Mucosa of stomach (tissue), 1 donor: ENCODE measurements around the gene GFRA4.
A peak's percentile ranks its signal among the peaks of the same experiment; 100 is the strongest.

Source experiments
- H3K27me3 ChIP-seq: one replicate; pipeline ENCODE4 v1.7.0; 2013; ENCODE audit warnings: mild to moderate bottlenecking, low read length; ENCODE audit not compliant: control insufficient read depth, insufficient read depth
- H3K36me3 ChIP-seq: one replicate; pipeline ENCODE4 v1.7.0; 2013; ENCODE audit warnings: low read length; ENCODE audit not compliant: control insufficient read depth, insufficient read depth
- H3K4me1 ChIP-seq: one replicate; pipeline ENCODE4 v1.7.0; 2013; ENCODE audit warnings: mild to moderate bottlenecking, low read length; ENCODE audit not compliant: control insufficient read depth, insufficient read depth
- H3K4me3 ChIP-seq: one replicate; pipeline ENCODE4 v1.7.0; 2013; ENCODE audit warnings: low read length
- H3K9ac ChIP-seq: one replicate; pipeline ENCODE4 v1.7.0; 2013; ENCODE audit warnings: mild to moderate bottlenecking, low read length, moderate library complexity
- H3K9me3 ChIP-seq: one replicate; pipeline ENCODE4 v1.7.0; 2013; ENCODE audit warnings: mild to moderate bottlenecking, low read length, moderate library complexity; ENCODE audit not compliant: control insufficient read depth
- donor health status: Pancreatic carcinoma.

GFRA4 gene

GRCh38 chr20:3691306-3691705, 28.1 kb upstream of the GFRA4 start:
- no peaks in the 10 kb centered on the region for H3K36me3 ChIP-seq
- H3K4me3 ChIP-seq: no peak overlapping the region
- no peaks in the 10 kb centered on the region for H3K27me3 ChIP-seq

DNA sequence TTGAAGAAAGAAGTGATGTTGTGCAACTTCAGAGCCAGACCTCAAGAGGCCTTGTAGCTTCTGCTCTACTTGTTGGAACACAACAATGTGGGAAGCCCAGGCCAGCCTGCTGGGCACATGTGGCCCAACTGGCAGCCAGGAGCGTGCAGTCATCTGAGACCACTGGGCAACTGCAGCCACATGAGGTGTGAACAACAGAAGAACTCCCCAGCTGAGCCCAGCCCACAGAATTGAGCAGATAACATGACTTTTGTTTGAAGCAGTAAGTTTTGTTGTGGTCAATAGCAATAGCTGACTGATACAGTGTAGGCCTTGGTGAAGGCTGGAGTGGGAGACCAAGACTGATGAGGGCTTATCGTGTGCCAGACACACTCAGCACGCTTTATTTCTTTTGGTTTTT, 27.2 kb upstream of the GFRA4 start:
- Histone ChIP-seq H3K9me3 (no peaks in the 10 kb centered on the region), H3K27me3 (no peaks in the 10 kb centered on the region), H3K9ac (no peak overlapping the region), H3K4me3 (no peak overlapping the region), H3K4me1 (peaks cover 5% of the 10 kb centered on the region), H3K36me3 (no peaks in the 10 kb centered on the region)

More at GRCh38 chr20:3691306-3691705, 28.1 kb upstream of the GFRA4 start:
- H3K9ac ChIP-seq: no peak overlapping the region
- H3K9me3 ChIP-seq: no peaks in the 10 kb centered on the region
- peaks cover 5% of the 10 kb centered on the region for H3K4me1 ChIP-seq

GRCh38 chr20:3689978-3690377, 26.8 kb upstream of the GFRA4 start:
- Histone ChIP-seq H3K9me3 (no peaks in the 10 kb centered on the region), H3K36me3 (no peaks in the 10 kb centered on the region), H3K27me3 (no peaks in the 10 kb centered on the region), H3K4me3 (no peak overlapping the region), H3K9ac (no peak overlapping the region), H3K4me1 (peaks cover 5% of the 10 kb centered on the region)

DNA sequence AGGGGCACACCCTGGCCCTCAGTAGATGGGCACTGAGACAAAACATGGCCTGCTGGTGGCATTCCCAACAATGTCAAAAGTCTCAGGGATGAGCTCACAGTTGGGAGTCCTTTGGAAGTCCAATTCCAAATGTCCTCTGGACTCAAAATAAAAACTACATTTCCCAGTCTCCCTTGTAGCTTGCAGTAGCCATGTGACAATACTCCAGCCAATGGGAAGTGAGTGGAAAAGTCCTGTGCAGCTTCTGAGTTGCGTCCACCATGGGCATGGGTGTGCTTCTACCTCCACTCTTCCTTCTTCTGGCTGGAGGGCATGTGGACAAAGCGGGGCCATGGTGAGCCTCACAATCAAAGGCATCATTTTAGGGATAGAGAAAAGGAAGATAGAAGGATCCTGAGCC, 24.5 kb upstream of the GFRA4 start:
- H3K9me3 ChIP-seq: no peaks in the 10 kb centered on the region

DNA sequence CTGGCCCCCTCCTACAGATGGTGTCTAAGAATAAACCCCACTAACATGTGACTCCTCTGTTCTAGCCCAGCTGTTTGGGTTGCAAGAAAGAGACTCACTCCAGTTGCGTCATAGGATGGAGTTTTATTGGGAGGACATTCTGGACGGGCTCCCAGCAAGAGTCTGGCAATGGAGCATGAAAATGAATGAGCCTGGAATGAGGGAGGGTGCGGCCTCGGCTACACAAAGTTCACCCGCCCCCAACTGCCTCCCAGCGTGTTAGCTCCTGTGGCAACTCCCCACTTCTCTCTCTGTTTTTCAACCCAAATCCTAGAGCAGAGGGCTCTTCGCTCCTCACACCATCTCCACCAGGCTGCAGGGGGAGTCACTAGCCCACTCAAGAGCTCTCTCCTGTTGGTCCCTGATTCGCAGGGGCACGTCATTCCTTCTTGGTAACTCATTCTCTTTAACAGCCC, 23.7 kb upstream of the GFRA4 start:
- Histone ChIP-seq H3K4me3 (no peak overlapping the region), H3K9me3 (no peaks in the 10 kb centered on the region), H3K4me1 (peaks cover 5% of the 10 kb centered on the region), H3K9ac (no peak overlapping the region), H3K27me3 (peaks cover 10% of the 10 kb centered on the region), H3K36me3 (no peaks in the 10 kb centered on the region)

More for the DNA sequence above, 24.5 kb upstream of the GFRA4 start:
- H3K27me3 ChIP-seq: peaks cover 4% of the 10 kb centered on the region
- H3K36me3 ChIP-seq: no peaks in the 10 kb centered on the region
- H3K4me1 ChIP-seq: peaks cover 5% of the 10 kb centered on the region
- H3K4me3 ChIP-seq: no peak overlapping the region
- no peak overlapping the region for H3K9ac ChIP-seq

DNA sequence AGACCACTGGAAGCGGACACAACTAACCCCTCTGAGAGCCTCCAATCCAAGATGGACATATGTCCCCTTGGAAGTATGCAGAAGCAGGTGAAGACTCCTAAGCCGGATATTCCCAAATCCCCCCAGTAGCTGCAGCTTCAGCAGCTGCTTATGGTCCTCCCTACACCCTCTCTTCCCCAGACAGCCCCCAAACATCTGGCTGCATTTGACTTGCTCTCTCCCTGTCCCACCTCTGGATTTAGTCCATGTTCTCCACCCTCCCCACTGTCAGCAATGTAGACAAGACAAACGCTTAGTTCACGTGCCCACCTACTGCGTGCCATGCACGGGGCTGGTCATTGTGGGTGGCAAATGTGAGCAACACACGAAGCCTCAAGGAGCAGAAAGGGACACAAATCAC, 23.2 kb upstream of the GFRA4 start:
- H3K36me3 ChIP-seq: no peaks in the 10 kb centered on the region
- H3K4me3 ChIP-seq: no peak overlapping the region
- no peak overlapping the region for H3K9ac ChIP-seq
- H3K9me3 ChIP-seq: no peaks in the 10 kb centered on the region
- H3K27me3 ChIP-seq: peaks cover 14% of the 10 kb centered on the region
- H3K4me1 ChIP-seq: peaks cover 5% of the 10 kb centered on the region

- H3K4me3 ChIP-seq: no peak overlapping the region
- H3K36me3 ChIP-seq: no peaks in the 10 kb centered on the region
- no peaks in the 10 kb centered on the region for H3K9me3 ChIP-seq
- H3K4me1 ChIP-seq: peaks cover 5% of the 10 kb centered on the region
- no peak overlapping the region for H3K9ac ChIP-seq
- peaks cover 25% of the 10 kb centered on the region for H3K27me3 ChIP-seq
Measured at GRCh38 chr20:3685341-3685740, 22.1 kb upstream of the GFRA4 start.

DNA sequence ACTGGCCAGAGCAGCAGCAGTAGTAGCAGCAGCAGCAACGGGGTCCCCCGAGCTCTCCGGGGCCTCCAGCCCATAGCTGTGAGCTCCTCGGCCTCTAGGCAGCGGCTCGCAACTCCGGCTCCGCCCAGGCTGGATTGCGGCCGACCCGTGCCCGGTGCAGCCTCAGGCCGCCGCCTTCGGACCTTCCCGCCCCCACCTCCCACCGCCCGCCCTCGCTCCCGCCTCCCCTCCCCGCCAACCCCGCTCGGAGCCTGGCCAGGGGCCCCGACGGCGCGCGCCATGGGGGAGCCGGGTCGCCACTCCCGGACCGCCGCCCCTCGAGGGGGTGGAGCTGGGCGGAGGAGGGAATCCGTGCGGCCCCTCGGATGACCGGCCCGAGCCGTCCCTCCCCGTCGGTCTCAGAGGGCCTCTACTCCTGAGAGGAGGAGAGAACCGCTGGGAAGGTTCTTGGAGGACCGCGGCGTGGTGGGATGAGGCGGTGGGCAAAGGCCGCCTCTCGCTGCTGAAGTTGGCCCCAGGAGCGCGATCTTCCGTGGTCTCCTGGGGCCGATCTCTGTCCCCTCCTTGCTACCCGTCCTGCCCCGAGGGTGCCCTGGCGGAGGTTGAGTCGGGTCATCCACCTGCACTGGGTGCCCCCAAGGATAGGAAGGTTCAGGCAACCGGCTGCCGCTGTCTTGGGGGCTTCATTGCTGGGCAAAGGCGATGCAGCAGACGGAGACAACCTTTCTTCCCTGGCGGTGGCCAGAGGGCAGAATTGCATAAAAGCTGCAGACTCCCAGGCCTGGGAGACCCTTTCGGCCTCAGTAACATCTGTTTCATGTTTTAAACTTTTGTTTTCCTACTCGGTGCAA, 19.0 kb upstream of the GFRA4 start, which contains the start of gene ADAM33:
Gene ADAM33 (minus strand): TSS at position 80 of the 851 bp plus-strand sequence. CDS start 6 bp downstream, at position 74.
- peaks cover 6% of the 10 kb centered on the region for H3K4me1 ChIP-seq
- H3K9ac ChIP-seq: peak within 1 kb of the TSS; percentile 34
- no peaks in the 10 kb centered on the region for H3K36me3 ChIP-seq
- H3K4me3 ChIP-seq: no peak within 1 kb of the TSS
- no peaks in the 10 kb centered on the region for H3K9me3 ChIP-seq
- H3K27me3 ChIP-seq: peaks cover 30% of the 10 kb centered on the region

DNA sequence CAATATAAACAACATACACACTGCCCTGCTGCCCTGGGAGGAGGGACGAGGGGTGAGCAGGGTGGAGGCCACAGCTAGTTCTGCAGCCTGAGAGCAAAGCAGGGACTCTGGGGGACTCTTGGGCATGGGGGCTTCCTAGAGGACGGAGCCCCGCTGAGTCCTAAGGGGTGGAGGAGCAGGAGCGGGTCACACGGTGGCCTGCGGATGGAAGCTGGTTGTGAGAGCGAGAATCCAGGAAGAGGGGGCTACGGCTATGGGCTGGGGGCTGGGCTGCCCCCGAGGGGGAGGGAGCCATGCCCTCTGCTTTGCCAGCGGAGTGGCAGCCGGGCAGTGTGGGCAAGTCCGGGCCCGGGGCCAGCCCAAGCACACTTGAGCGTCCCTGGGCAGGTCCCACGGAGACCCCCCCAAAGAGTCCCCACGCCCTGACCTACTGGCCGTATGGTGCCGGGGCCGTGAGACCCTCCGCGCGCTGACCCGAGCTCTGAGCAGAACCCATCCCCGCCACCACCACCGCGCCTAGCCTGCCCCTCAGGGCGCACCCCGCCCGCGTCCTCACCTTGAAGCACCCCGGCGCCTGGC, 18.2 kb upstream of the GFRA4 start:
- peak overlapping the region; percentile 34 for H3K9ac ChIP-seq
- no peaks in the 10 kb centered on the region for H3K36me3 ChIP-seq
- H3K4me3 ChIP-seq: no peak overlapping the region
- peaks cover 8% of the 10 kb centered on the region for H3K4me1 ChIP-seq
- no peaks in the 10 kb centered on the region for H3K9me3 ChIP-seq
- H3K27me3 ChIP-seq: peaks cover 35% of the 10 kb centered on the region

DNA sequence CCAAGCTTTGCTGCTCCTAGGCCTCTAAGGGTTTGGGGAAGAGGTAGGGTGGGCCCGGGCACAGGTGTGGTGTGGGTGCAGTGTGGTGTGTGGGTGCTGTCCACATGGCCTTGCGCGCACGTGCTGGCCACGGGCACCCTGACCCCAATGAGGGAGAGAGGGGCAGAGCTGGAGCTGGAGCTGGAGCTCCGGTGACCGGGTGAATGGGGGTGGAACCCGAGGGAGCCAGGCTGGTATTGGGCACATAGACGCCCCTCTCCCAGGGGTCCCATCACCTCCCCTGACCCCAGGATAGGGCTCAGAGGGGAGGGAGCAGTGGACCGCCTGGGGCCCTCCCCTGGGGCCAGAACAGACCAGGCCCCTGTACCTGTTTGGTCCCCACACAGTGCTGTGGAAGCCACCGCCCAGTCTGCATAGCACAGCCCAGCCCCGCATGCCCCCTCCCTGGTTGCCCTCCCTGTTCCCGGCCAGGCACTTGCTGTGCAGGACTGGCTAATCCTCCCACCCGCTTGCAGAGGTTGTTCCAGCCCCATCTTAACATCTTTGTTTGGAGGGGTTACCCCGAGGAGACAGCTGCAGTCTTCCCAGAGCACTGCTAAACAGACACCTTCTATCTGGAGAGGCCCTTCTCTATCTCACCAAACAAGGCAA, 17.6 kb upstream of the GFRA4 start:
- Histone ChIP-seq H3K4me1 (peaks cover 8% of the 10 kb centered on the region), H3K9ac (no peak overlapping the region), H3K4me3 (no peak overlapping the region), H3K9me3 (no peaks in the 10 kb centered on the region), H3K36me3 (no peaks in the 10 kb centered on the region), H3K27me3 (peaks cover 36% of the 10 kb centered on the region)

DNA sequence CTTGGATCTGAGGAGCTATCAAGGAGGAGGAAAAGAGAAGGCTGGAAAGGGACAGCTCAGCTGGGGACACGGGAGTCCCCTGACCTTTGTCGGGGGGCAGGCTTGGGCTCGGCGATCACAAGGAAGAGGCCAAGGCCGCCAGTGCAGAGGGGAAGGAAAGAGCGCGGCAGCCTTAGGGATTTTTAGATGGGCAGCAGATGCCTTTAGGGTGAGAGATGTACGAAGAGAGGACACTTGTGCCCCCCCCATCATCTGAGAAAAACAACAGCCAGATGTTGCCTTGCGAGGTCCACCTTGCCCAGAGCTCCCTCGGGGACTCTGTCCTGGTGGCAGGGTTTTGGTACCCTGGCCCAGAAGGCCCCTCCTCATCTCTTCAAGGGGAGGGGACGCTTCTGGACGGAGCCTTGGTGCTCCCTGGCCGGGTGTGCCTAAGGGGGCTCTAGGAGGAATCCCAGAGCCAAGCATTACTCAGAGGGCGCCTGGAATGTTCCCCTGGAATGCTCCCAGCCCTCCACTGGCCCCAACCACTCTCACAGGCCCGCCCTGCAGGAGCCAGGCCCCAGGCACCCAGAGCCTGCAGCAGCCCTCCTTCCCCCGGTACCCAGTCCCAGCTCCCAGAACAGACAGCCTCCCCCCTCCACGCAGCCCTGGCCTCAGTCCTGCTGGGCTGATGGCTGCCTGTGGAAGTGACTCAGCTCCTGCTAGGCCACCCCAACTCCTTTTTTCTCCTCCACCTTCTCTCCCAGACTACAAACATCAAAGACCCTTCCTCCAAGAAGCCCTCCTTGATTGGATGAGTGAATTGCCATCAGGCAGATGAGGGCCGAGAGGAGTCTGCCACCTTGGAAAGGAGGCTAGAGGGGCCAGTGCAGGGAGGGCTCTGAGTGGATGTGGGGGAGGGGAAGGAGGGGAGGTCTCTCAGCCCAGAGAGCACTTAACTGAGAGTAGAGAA, 16.8 kb upstream of the GFRA4 start:
- Histone ChIP-seq H3K9ac (no peak overlapping the region), H3K4me3 (no peak overlapping the region)

More for the DNA sequence above, 16.8 kb upstream of the GFRA4 start:
- Histone ChIP-seq H3K9me3 (no peaks in the 10 kb centered on the region), H3K4me1 (peaks cover 8% of the 10 kb centered on the region), H3K36me3 (no peaks in the 10 kb centered on the region), H3K27me3 (peaks cover 44% of the 10 kb centered on the region)
